ENCODE measurements around the gene SUSD6.

DNA sequence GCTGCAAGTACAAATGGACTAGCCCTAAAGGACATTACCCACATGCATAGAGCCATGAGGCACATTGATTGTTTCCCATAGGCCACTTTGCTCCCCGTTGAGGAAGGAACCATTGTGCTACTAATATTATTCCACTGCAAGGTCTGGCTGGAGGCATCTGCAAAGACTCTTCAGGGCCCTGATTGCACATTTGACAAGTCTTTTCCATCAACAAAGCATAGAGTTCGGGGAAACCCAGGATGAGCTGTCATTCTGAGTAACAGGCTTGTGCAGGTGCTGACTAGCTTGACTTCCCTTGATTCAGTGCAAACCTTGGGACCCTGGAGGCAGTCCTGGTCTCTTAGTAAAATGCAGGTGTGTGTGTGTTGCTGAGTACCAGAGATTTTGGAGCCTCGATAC lies 73.8 kb downstream of the SUSD6 start:
- TF ChIP-seq, protein P1, sequence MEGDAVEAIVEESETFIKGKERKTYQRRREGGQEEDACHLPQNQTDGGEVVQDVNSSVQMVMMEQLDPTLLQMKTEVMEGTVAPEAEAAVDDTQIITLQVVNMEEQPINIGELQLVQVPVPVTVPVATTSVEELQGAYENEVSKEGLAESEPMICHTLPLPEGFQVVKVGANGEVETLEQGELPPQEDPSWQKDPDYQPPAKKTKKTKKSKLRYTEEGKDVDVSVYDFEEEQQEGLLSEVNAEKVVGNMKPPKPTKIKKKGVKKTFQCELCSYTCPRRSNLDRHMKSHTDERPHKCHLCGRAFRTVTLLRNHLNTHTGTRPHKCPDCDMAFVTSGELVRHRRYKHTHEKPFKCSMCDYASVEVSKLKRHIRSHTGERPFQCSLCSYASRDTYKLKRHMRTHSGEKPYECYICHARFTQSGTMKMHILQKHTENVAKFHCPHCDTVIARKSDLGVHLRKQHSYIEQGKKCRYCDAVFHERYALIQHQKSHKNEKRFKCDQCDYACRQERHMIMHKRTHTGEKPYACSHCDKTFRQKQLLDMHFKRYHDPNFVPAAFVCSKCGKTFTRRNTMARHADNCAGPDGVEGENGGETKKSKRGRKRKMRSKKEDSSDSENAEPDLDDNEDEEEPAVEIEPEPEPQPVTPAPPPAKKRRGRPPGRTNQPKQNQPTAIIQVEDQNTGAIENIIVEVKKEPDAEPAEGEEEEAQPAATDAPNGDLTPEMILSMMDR (IDR thresholded peaks at IDR 0.05 in 4 of 5, conservative IDR thresholded peaks at IDR 0.05 in 1 of 5) = no peak
- TF ChIP-seq POLR2A (IDR thresholded peaks at IDR 0.05) = no peak
